ENCODE results near the gene LCE6A. TPM values are rescaled to one million over a fixed set of nuclear protein-coding genes. Genes with fewer than 3 reads are reported as not detected.

LCE6A gene
- total RNA-seq, 2 donors from 2014 or later, result not detected

- H3K9ac ChIP-seq (ENCODE audit: low read depth in 2 of 2, low read length in 2 of 2), result no peak overlapping the region
- intact Hi-C loops (cut with DNase I), result no loop called here
- H3K4me1 ChIP-seq, result no peaks in the 10 kb centered on the region
- TF ChIP-seq, protein P1, sequence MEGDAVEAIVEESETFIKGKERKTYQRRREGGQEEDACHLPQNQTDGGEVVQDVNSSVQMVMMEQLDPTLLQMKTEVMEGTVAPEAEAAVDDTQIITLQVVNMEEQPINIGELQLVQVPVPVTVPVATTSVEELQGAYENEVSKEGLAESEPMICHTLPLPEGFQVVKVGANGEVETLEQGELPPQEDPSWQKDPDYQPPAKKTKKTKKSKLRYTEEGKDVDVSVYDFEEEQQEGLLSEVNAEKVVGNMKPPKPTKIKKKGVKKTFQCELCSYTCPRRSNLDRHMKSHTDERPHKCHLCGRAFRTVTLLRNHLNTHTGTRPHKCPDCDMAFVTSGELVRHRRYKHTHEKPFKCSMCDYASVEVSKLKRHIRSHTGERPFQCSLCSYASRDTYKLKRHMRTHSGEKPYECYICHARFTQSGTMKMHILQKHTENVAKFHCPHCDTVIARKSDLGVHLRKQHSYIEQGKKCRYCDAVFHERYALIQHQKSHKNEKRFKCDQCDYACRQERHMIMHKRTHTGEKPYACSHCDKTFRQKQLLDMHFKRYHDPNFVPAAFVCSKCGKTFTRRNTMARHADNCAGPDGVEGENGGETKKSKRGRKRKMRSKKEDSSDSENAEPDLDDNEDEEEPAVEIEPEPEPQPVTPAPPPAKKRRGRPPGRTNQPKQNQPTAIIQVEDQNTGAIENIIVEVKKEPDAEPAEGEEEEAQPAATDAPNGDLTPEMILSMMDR (IDR thresholded peaks at IDR 0.05), result no peak
- no peaks in the 10 kb centered on the region for H3K36me3 ChIP-seq
- H3K9me3 ChIP-seq, result no peaks in the 10 kb centered on the region
- DNase-seq, result no peak
- H3K4me3 ChIP-seq, result no peak overlapping the region
- no peaks in the 10 kb centered on the region for H3K27me3 ChIP-seq
- H3K27ac ChIP-seq, result no peak overlapping the region
Measured at GRCh38 chr1:152811050-152811449, 31.6 kb upstream of the LCE6A start.

DNA sequence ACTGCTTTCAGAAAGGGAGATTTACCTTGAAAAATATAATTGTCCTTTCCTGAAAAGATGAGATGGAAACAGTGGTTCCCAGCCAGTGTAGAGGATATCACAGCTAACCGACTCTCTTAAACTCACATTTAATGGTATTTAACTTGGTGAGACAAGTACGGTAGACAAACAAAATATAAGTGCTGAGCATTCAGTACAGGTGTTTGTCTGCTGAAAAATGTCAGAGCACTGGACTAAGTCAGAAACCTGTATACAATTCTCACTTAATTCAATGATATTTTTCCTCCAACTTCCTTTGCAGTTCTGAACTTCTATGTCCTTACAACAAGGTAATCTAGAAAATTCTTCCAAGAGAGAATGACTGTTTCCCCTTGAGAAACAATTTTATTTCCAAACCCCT, 31.0 kb upstream of the LCE6A start, which contains the start of gene LCE1B:
LCE1B (plus strand) TSS at position 301 of the 400 bp plus-strand sequence. CDS start 476 bp downstream, outside the sequence.
- H3K27me3 ChIP-seq, result no peaks in the 10 kb centered on the region
- intact Hi-C loops (cut with DNase I), result no loop called here

GRCh38 chr1:152817309-152817708, 25.3 kb upstream of the LCE6A start:
- H3K4me3 ChIP-seq, result no peak overlapping the region
- no peaks in the 10 kb centered on the region for H3K9me3 ChIP-seq
- no peaks in the 10 kb centered on the region for H3K36me3 ChIP-seq
- H3K27ac ChIP-seq, result no peak overlapping the region
- intact Hi-C loops (cut with DNase I), result no loop called here
- H3K9ac ChIP-seq (ENCODE audit: low read depth in 2 of 2, low read length in 2 of 2), result no peak overlapping the region
- DNase-seq, result no peak
- TF ChIP-seq, protein P1 (IDR thresholded peaks at IDR 0.05), result no peak
- no peaks in the 10 kb centered on the region for H3K4me1 ChIP-seq
- no peaks in the 10 kb centered on the region for H3K27me3 ChIP-seq

More for the DNA sequence above, 31.0 kb upstream of the LCE6A start, which contains the start of gene LCE1B:
- no peak for DNase-seq
- Histone ChIP-seq H3K4me3 (no peak within 1 kb of the TSS), H3K9me3 (no peaks in the 10 kb centered on the region), H3K27ac (no peak within 1 kb of the TSS), H3K9ac (ENCODE audit: low read depth in 2 of 2, low read length in 2 of 2) (no peak within 1 kb of the TSS), H3K36me3 (no peaks in the 10 kb centered on the region), H3K4me1 (no peaks in the 10 kb centered on the region)
- TF ChIP-seq, protein P1 (IDR thresholded peaks at IDR 0.05), result no peak

- H3K36me3 ChIP-seq, result no peaks in the 10 kb centered on the region
- no peak overlapping the region for H3K27ac ChIP-seq
- H3K4me1 ChIP-seq, result no peaks in the 10 kb centered on the region
- DNase-seq, result no peak
- TF ChIP-seq, protein P1 (IDR thresholded peaks at IDR 0.05), result no peak
- H3K9ac ChIP-seq (ENCODE audit: low read depth in 2 of 2, low read length in 2 of 2), result no peak overlapping the region
- H3K9me3 ChIP-seq, result no peaks in the 10 kb centered on the region
- no peaks in the 10 kb centered on the region for H3K27me3 ChIP-seq
- no peak overlapping the region for H3K4me3 ChIP-seq
- intact Hi-C loops (cut with DNase I), result no loop called here
Measured at GRCh38 chr1:152823294-152823693, 19.4 kb upstream of the LCE6A start.

DNA sequence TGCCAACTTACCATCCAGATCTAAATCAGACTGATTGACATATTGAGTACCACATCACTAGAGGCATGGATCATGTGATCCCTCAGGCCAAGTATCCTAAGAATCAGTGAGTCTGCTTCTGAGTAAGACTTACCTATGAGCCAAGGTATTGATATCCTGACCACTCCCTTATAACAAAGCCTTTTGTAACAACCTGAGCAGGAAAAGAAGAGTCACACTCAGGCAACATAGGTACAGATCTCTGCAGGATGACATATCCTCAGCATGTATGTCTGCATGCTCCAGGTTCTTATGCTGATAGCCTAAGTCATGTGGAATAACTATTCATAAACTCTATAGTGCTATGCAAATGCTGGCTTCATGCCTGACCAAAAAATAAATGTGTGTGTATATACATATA, 17.7 kb upstream of the LCE6A start:
- Histone ChIP-seq H3K27ac (no peak overlapping the region), H3K27me3 (no peaks in the 10 kb centered on the region), H3K4me1 (no peaks in the 10 kb centered on the region), H3K9ac (ENCODE audit: low read depth in 2 of 2, low read length in 2 of 2) (no peak overlapping the region), H3K9me3 (no peaks in the 10 kb centered on the region), H3K4me3 (no peak overlapping the region), H3K36me3 (no peaks in the 10 kb centered on the region)
- no peak for DNase-seq
- TF ChIP-seq, protein P1 (IDR thresholded peaks at IDR 0.05), result no peak
- intact Hi-C loops (cut with DNase I), result no loop called here
